Central memory CD8-positive, alpha-beta T cell (primary cell): ENCODE results near the gene NDUFA8.

Experiments used
- ATAC-seq: fragments of 150-1000 bp; cut with Tn5 transposase; replicated peaks from 2 replicates; pipeline ENCODE4 v1.10.0; 2022; ENCODE audit warnings: mild to moderate bottlenecking, moderate FRiP score, moderate number of reproducible peaks; ENCODE audit not compliant: poor library complexity, severe bottlenecking; ENCODE audit errors: extremely low read depth
- DNase-seq, 2 donors: peaks; one replicate each; pipeline ENCODE4 v3.0.0; 2021; ENCODE audit warnings: low spot score in 2 of 2
- H3K27ac Mint-ChIP-seq: one replicate; pipeline ENCODE4 v1.8.0; 2022; ENCODE audit warnings: low read depth, mild to moderate bottlenecking, moderate library complexity, mixed read lengths
- H3K27me3 Mint-ChIP-seq: one replicate; pipeline ENCODE4 v1.8.0; 2022; ENCODE audit warnings: mixed read lengths
- H3K36me3 Mint-ChIP-seq: one replicate; pipeline ENCODE4 v1.8.0; 2022; ENCODE audit warnings: mild to moderate bottlenecking, moderate library complexity, mixed read lengths; ENCODE audit not compliant: insufficient read depth
- H3K4me1 Mint-ChIP-seq: one replicate; pipeline ENCODE4 v1.8.0; 2022; ENCODE audit warnings: mixed read lengths
- H3K4me3 Mint-ChIP-seq: one replicate; pipeline ENCODE4 v1.8.0; 2022; ENCODE audit warnings: mild to moderate bottlenecking, moderate library complexity, mixed read lengths
- H3K9me3 Mint-ChIP-seq: one replicate; pipeline ENCODE4 v1.8.0; 2022; ENCODE audit warnings: mixed read lengths

The NDUFA8 gene

GRCh38 chr9:122111413-122112085 is 48.0 kb downstream of the NDUFA8 start:
- Mint-ChIP-seq H3K36me3 (no peaks in the 10 kb centered on the region), H3K27ac (no peak overlapping the region), H3K4me1 (no peaks in the 10 kb centered on the region), H3K9me3 (no peaks in the 10 kb centered on the region), H3K4me3 (no peak overlapping the region), H3K27me3 (no peaks in the 10 kb centered on the region)
- ATAC-seq = no peak
- DNase-seq = no peak

DNA sequence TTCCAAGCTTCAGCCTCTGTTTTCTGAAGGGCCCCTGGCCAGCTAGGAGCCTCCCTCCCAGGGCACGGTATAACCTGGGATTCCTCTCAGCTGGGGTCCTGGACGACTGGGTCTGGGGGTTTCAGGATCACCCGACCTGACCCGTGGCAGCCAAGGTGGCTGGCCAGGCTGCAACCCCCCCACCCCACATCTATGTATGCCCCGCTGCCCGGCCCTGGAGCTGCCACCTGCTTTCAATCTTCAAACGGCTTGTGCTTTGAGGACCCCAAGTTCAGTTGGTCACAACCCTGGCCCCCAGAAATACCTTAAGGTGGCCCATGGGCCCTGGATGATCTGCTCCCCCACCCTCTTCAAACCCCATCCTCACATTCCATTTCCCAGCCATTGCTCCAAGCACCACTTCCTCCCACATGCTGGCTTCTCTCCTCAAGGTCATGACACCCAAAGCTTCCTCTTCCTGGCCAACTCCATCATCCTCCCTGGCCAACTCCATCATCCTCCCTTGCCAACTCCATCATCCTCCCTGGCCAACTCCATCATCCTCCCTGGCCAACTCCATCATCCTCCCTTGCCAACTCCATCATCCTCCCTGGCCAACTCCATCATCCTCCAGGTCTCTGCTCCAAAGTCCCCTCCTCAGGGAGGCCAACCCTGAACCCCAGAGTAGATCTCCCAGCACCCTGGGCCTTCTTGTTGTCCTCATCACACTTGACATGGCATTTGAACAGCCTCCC is 49.3 kb downstream of the NDUFA8 start:
- ATAC-seq (no peak), DNase-seq (no peak)
- Mint-ChIP-seq H3K36me3 (no peaks in the 10 kb centered on the region), H3K27ac (no peak overlapping the region), H3K27me3 (no peaks in the 10 kb centered on the region), H3K4me3 (no peak overlapping the region), H3K9me3 (no peaks in the 10 kb centered on the region), H3K4me1 (no peaks in the 10 kb centered on the region)

- H3K4me1 Mint-ChIP-seq = no peaks in the 10 kb centered on the region
- no peak overlapping the region for H3K4me3 Mint-ChIP-seq
- ATAC-seq = no peak
- H3K27me3 Mint-ChIP-seq = no peaks in the 10 kb centered on the region
- H3K9me3 Mint-ChIP-seq = no peaks in the 10 kb centered on the region
- H3K27ac Mint-ChIP-seq = no peak overlapping the region
- no peaks in the 10 kb centered on the region for H3K36me3 Mint-ChIP-seq
- DNase-seq = no peak
These were observed 50.4 kb downstream of the NDUFA8 start for GRCh38 chr9:122109035-122109813.

GRCh38 chr9:122107291-122107805 is 52.2 kb downstream of the NDUFA8 start:
- Mint-ChIP-seq H3K4me1 (no peaks in the 10 kb centered on the region), H3K9me3 (no peaks in the 10 kb centered on the region), H3K27me3 (no peaks in the 10 kb centered on the region), H3K4me3 (no peak overlapping the region), H3K27ac (no peak overlapping the region), H3K36me3 (no peaks in the 10 kb centered on the region)
- ATAC-seq = no peak
- no peak for DNase-seq

- Mint-ChIP-seq H3K4me3 (no peak overlapping the region), H3K27me3 (no peaks in the 10 kb centered on the region), H3K36me3 (no peaks in the 10 kb centered on the region), H3K9me3 (no peaks in the 10 kb centered on the region), H3K4me1 (no peaks in the 10 kb centered on the region), H3K27ac (no peak overlapping the region)
- no peak for ATAC-seq
- no peak for DNase-seq
These were observed 53.0 kb downstream of the NDUFA8 start for GRCh38 chr9:122106576-122106975.

GRCh38 chr9:122103985-122104384 is 55.6 kb downstream of the NDUFA8 start:
- H3K36me3 Mint-ChIP-seq = no peaks in the 10 kb centered on the region

GRCh38 chr9:122102156-122102555 is 57.4 kb downstream of the NDUFA8 start:
- Mint-ChIP-seq H3K9me3 (no peaks in the 10 kb centered on the region), H3K4me1 (no peaks in the 10 kb centered on the region), H3K36me3 (no peaks in the 10 kb centered on the region), H3K27me3 (no peaks in the 10 kb centered on the region), H3K4me3 (no peak overlapping the region), H3K27ac (no peak overlapping the region)
- DNase-seq = no peak
- no peak for ATAC-seq

More at GRCh38 chr9:122103985-122104384, 55.6 kb downstream of the NDUFA8 start:
- Mint-ChIP-seq H3K4me3 (no peak overlapping the region), H3K4me1 (no peaks in the 10 kb centered on the region), H3K27ac (no peak overlapping the region), H3K27me3 (no peaks in the 10 kb centered on the region), H3K9me3 (no peaks in the 10 kb centered on the region)
- no peak for DNase-seq
- ATAC-seq = no peak

- no peak for ATAC-seq
- Mint-ChIP-seq H3K36me3 (no peaks in the 10 kb centered on the region), H3K9me3 (no peaks in the 10 kb centered on the region), H3K4me1 (no peaks in the 10 kb centered on the region), H3K27me3 (no peaks in the 10 kb centered on the region), H3K27ac (no peak overlapping the region), H3K4me3 (no peak overlapping the region)
- DNase-seq = no peak
These were observed 58.8 kb downstream of the NDUFA8 start for GRCh38 chr9:122100756-122101155.

DNA sequence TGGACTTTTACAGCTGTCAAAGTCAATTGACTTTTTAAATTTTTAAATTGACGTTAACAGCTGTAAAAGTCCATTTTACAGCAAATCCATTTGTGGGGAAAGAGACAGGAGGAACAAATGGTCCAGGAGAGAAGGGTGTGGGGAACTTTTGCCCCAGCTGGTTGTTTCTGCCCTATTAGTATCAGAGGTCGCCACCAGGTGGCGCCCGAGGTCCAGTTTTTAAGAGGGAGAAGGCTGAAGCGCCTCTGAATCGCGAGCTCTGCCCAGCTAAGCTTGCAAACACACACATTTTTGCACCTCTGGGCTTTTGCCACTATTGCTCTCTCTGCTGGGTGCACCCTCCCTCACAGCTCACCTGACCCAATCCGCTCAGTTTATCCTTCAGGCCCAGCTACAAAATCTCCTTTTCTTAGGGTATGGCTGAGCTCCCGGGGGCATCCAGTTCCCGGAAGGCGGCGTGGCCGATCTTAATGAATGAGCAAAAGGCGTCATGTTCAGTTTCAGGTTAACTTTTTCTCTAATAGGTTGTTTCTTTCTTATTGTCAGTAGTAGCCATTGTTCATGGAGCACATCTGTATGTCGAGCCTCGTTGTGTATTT is 60.2 kb downstream of the NDUFA8 start:
- H3K27me3 Mint-ChIP-seq = no peaks in the 10 kb centered on the region
- no peak overlapping the region for H3K4me3 Mint-ChIP-seq
- H3K4me1 Mint-ChIP-seq = peaks cover 10% of the 10 kb centered on the region
- DNase-seq = peak; percentile 51 to 73
- ATAC-seq = peak; percentile 56
- no peaks in the 10 kb centered on the region for H3K36me3 Mint-ChIP-seq
- H3K27ac Mint-ChIP-seq = no peak overlapping the region
- H3K9me3 Mint-ChIP-seq = no peaks in the 10 kb centered on the region

- peaks cover 3% of the 10 kb centered on the region for H3K36me3 Mint-ChIP-seq
- H3K9me3 Mint-ChIP-seq = no peaks in the 10 kb centered on the region
- no peaks in the 10 kb centered on the region for H3K27me3 Mint-ChIP-seq
- no peak for ATAC-seq
- no peak overlapping the region for H3K27ac Mint-ChIP-seq
- peaks cover 15% of the 10 kb centered on the region for H3K4me1 Mint-ChIP-seq
- DNase-seq = no peak
- H3K4me3 Mint-ChIP-seq = no peak overlapping the region
These were observed 61.8 kb downstream of the NDUFA8 start for GRCh38 chr9:122097679-122098315.

GRCh38 chr9:122096620-122097415 is 62.8 kb downstream of the NDUFA8 start:
- Mint-ChIP-seq H3K36me3 (peaks cover 3% of the 10 kb centered on the region), H3K27ac (no peak overlapping the region), H3K4me1 (peaks cover 20% of the 10 kb centered on the region), H3K27me3 (no peaks in the 10 kb centered on the region), H3K9me3 (no peaks in the 10 kb centered on the region), H3K4me3 (no peak overlapping the region)
- ATAC-seq (no peak), DNase-seq (no peak)
